IPS-NIHi7 (cell line): ENCODE measurements around the gene MFSD6.
"Not testable (repeated sequence)": the region's sequence is repeated elsewhere in the genome, so short reads cannot be mapped to it uniquely, and the experiment has no call there.

Source experiments
- DNase-seq: peaks from one replicate; pipeline ENCODE4 v3.0.0; 2012; ENCODE audit warnings: mixed read lengths; ENCODE audit errors: extremely low spot score

The MFSD6 gene

GRCh38 chr2:190405070-190405469, 3.1 kb upstream of the MFSD6 start:
- DNase-seq, result no peak

DNA sequence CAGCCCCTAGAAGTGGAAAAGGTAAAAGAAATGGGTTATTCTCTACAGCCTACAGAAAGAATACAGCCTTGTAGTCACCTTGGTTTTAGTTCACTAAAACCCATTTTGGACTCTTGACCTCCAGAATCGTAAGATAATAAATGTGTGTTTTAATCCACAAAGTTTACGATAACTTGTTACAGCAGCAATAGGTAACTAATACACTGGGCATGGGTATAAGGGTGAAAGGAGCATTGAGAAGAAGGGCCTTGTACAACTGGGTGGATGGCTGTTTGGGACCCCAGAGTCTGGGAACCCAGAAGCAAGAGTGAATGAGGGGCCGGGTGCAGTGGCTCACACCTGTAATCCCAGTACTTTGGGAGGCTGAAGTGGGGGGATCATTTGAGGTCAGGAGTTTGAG, 2.2 kb upstream of the MFSD6 start:
- no peak for DNase-seq

GRCh38 chr2:190406805-190407204, 1.4 kb upstream of the MFSD6 start:
- no peak for DNase-seq

DNA sequence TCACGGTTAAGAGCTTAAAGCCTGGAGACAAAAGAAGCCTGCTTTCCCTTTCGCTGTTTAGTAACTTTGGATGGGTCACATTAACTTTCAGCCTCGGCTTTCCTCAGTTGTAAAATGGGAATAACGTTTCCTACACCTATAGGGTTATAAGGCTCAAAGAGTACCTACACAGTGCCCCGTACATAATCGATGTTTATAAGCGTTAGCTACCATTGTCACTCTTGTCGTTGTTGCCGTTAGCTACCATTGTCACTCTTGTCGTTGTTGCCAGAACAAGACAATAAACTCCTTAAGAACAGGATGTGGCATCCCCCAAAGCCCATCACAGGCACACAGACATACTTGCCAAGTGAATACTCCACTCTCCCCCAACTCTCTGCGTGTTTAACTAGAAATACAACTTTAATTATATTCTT, 901 bp upstream of the MFSD6 start:
- DNase-seq, result no peak

GRCh38 chr2:190408538-190409271, 550 bp downstream of the MFSD6 start:
- DNase-seq, result peak; percentile 46

GRCh38 chr2:190409616-190410015, 1.5 kb downstream of the MFSD6 start:
- no peak for DNase-seq

GRCh38 chr2:190410166-190410565, 2.0 kb downstream of the MFSD6 start:
- DNase-seq, result no peak

- no peak for DNase-seq
Measured at GRCh38 chr2:190412966-190413365, 4.8 kb downstream of the MFSD6 start.

GRCh38 chr2:190413421-190413820, 5.3 kb downstream of the MFSD6 start:
- no peak for DNase-seq

DNA sequence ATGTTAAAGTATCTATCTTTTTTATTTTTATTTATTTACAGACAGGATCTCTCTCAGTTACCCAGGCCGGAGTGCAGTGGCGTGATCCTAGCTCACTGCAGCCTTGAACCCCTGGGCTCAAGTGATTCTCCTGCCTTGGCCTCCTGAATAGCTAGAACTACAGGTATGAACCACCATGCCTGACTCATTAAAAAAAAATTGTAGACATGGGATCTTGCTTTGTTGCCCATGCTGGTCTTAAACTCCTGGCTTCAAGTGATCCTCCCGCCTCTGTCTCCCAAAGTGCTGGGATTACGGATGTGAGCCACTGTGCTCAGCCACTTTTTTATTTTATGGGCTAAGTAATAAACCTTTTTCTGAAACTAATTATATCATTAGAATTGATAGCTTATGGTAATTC, 7.1 kb downstream of the MFSD6 start:
- no peak for DNase-seq

- no peak for DNase-seq
Measured at GRCh38 chr2:190415794-190416775, 7.9 kb downstream of the MFSD6 start.

- DNase-seq, result no peak
Measured at GRCh38 chr2:190417045-190417842, 9.1 kb downstream of the MFSD6 start.

DNA sequence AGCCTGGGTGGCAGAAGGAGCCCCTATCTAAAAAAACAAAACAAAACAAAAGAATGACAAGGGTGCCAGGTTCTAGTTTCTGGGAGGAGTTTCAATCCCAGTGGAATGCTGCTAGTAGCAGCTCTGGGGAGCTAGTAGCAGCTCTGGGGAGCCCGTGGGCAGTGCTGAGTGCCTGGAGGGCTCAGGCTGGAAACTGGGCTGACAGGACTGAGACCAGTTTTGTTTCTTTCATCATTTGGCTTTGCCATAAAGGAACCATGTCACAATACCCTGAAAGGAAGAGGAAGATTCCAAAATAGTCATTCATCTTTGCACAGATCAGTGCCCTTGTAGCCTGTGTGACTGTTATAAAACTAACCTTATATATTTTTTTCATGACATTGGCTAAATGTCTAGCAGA, 10.6 kb downstream of the MFSD6 start:
- DNase-seq, result no peak

- no peak for DNase-seq
Measured at GRCh38 chr2:190420801-190421200, 12.6 kb downstream of the MFSD6 start.

GRCh38 chr2:190425221-190425866, 17.2 kb downstream of the MFSD6 start:
- DNase-seq, result no peak

DNA sequence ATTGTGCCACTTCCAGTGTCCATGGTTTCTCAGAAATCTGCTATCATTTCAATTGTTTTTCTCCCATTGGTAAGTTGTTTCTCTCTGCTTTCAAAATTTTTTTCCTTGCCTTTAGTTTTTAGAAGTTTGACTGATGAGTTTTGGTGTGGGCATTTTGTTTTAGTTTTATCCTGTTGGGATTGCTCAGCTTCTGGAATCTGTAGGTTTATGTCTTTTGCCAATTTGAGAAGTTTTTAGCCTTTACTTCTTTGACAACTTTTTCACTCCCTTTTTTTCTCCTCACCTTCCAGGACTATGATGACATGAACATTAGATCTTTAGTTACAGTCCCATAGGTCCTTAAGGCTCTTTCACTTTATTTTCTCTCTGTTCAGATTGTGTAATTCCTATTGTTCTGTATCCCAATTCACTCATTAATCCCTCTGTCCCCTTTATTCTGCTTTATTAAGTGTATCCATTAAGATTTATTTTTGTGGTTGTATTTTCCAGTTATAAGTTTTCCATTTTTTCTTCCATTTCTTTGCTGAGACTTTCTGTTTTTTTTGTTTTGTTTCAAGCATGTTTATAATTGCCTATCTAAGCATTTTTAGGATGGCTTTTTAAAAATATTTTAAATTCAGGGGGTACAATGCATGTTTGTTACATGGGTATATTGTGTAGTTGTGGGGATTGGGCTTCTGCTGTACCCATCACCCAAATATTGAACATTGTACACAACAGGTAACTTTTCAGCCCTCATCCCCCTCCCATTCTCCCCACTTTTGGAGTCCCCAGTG, 17.9 kb downstream of the MFSD6 start:
- no peak for DNase-seq

GRCh38 chr2:190430866-190431265, 22.7 kb downstream of the MFSD6 start:
- not testable (repeated sequence) for DNase-seq

- DNase-seq, result no peak
Measured at GRCh38 chr2:190431907-190432306, 23.8 kb downstream of the MFSD6 start.

DNA sequence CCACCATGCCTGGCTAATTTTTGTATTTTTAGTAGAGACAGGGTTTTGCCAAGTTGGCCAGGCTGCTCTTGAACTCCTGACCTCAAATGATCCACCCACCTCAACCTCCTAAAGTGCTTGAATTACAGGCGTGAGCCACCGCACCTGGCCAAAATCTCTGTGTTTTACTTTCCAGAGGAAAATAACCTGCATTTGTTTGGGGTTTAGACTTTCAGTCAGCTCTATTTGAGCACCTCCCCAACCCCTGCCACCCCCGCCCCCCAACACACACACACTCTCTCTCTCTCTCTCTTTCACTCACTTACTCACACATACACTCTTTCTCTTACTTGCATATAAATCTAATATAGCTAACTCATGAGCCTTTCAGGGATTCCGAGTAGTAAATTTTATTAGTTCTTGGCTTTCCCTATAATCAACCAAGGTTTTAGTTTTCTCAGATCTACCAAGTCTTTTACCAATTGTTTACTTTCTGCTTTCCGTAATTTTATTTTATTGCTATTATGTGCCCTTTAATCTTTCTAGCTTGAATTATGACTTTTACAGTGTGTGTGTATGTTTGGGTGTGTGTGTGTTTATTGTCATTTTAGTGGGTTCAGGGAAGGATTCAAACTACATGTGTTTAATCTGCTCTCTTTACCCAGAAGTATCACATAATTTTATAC, 24.5 kb downstream of the MFSD6 start:
- DNase-seq, result no peak

DNA sequence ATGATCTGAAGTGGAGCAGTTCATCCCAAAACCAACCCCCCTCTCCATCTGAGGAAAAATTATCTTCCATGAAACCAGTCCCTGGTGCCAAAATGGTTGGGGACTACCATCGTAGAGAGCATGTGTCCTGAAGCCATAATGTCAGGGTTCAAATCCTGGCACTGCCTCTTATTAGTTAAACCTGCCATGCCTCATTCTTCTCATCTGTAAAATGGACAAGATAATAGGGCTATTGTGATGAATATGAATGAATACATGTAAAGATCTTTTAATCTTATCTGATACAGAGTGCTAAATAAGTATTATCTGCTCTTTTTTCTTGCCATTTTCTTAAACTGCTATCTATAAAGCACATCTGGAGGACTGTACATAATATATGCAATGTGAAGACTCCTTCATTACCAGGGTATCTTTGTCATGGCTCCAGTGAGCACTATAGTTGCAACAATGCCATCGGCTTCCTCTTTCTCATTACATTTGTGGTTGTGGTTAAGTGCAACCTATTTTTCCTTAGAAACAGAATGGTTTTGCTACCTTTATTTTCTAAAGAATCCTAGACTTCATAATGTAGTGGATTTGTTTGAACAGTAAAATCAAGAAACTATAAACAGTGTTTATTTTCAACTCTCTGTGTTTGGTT, 27.0 kb downstream of the MFSD6 start:
- DNase-seq, result no peak
